ENCODE results near the gene CA7.
A peak's percentile ranks its signal among the peaks of the same experiment; 100 is the strongest.

The CA7 gene

DNA sequence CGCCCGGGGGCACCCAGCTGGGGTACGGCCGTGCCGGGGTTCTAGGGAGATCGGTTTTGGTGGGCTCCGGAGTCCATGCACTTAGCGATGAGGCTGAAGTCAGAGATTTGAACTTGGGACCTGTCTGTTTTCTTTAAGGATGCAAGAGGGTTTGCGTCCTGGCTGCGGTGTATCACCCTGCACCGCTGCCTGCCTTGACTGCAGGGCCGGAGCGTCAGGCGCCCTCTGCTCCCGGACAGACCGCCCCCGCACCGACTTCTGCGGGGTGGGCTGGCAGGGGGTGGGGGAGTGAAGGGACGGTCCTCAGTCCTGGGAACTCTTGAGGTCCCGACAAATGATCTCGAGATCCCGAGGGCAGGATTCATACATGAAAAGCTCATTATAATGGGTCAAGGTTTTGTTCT lies 36.8 kb downstream of the CA7 start (continued):
- TF ChIP-seq, protein P1, sequence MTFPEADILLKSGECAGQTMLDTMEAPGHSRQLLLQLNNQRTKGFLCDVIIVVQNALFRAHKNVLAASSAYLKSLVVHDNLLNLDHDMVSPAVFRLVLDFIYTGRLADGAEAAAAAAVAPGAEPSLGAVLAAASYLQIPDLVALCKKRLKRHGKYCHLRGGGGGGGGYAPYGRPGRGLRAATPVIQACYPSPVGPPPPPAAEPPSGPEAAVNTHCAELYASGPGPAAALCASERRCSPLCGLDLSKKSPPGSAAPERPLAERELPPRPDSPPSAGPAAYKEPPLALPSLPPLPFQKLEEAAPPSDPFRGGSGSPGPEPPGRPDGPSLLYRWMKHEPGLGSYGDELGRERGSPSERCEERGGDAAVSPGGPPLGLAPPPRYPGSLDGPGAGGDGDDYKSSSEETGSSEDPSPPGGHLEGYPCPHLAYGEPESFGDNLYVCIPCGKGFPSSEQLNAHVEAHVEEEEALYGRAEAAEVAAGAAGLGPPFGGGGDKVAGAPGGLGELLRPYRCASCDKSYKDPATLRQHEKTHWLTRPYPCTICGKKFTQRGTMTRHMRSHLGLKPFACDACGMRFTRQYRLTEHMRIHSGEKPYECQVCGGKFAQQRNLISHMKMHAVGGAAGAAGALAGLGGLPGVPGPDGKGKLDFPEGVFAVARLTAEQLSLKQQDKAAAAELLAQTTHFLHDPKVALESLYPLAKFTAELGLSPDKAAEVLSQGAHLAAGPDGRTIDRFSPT (tag by site-specific recombination; IDR thresholded peaks at IDR 0.05): no peak
- TF ChIP-seq SP2 (tag by site-specific recombination; IDR thresholded peaks at IDR 0.05) (peak; percentile 1; the same call in 1 of the 2 replicates), ZNF621 (tag by site-specific recombination; IDR thresholded peaks at IDR 0.05) (no peak), KLF1 (tag by site-specific recombination; IDR thresholded peaks at IDR 0.05) (no peak), ZNF248 (tag by site-specific recombination; IDR thresholded peaks at IDR 0.05) (no peak), GLIS2 (tag by site-specific recombination; IDR thresholded peaks at IDR 0.05) (0 out of 2 replicates have a peak, but pooled peaks have one; percentile 12), ZNF629 (tag by site-specific recombination; IDR thresholded peaks at IDR 0.05) (no peak)
- TF ChIP-seq, protein P2, sequence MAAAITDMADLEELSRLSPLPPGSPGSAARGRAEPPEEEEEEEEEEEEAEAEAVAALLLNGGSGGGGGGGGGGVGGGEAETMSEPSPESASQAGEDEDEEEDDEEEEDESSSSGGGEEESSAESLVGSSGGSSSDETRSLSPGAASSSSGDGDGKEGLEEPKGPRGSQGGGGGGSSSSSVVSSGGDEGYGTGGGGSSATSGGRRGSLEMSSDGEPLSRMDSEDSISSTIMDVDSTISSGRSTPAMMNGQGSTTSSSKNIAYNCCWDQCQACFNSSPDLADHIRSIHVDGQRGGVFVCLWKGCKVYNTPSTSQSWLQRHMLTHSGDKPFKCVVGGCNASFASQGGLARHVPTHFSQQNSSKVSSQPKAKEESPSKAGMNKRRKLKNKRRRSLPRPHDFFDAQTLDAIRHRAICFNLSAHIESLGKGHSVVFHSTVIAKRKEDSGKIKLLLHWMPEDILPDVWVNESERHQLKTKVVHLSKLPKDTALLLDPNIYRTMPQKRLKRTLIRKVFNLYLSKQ (tag by site-specific recombination; IDR thresholded peaks at IDR 0.05; ENCODE audit: borderline replicate concordance): no peak
- TF ChIP-seq, protein P3, sequence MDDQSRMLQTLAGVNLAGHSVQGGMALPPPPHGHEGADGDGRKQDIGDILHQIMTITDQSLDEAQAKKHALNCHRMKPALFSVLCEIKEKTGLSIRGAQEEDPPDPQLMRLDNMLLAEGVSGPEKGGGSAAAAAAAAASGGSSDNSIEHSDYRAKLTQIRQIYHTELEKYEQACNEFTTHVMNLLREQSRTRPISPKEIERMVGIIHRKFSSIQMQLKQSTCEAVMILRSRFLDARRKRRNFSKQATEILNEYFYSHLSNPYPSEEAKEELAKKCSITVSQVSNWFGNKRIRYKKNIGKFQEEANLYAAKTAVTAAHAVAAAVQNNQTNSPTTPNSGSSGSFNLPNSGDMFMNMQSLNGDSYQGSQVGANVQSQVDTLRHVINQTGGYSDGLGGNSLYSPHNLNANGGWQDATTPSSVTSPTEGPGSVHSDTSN (CRISPR knock-in tag; IDR thresholded peaks at IDR 0.05): no peak

DNA sequence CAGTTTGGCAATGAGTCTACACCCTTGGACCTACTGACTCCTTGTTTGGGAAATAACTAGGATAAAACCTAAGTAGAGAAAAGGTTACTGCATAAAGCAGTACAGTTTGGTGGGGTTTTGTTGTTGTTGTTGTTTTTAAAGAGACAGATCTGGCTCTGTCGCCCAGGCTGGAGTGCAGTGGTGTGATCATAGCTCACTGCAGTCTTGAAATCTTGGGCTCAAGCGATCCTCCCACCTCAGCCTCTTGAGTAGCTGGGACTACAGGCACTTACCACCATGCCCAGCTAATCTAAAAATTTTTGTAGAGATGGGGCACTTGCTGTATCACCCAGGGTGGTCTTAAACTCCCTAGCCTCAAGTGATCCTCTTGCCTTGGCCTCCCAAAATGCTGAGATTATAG lies 37.3 kb downstream of the CA7 start:
- Histone ChIP-seq H3K4me3 (ENCODE audit: low read depth, low read length) (no peak overlapping the region; the same call in 1 of the 2 replicates), H3K4me1 (ENCODE audit: control insufficient read depth, insufficient read depth, low read length) (0 out of 2 replicates have a peak, but pooled peaks cover under 1% of the 10 kb centered on the region), H3K36me3 (ENCODE audit: control insufficient read depth in 2 of 2, insufficient read depth in 1 of 2, low read length in 2 of 2) (peaks cover 4 to 25% of the 10 kb centered on the region in 2 experiments; a peak in 2 of 3 replicates), H3K27ac (ENCODE audit: extremely low read depth, low read depth, low read length) (no peak overlapping the region), H3K9me3 (ENCODE audit: control insufficient read depth, insufficient read depth, low read depth, low read length) (no peaks in the 10 kb centered on the region)
- TF ChIP-seq ZNF10 (tag by site-specific recombination; IDR thresholded peaks at IDR 0.05) (no peak), MZF1 (tag by site-specific recombination; IDR thresholded peaks at IDR 0.05; ENCODE audit: borderline replicate concordance) (no peak)
- POLR2A ChIA-PET: interaction anchor here (0.8 to 2.3 kb wide), 5 partner anchors 11 to 56 kb away, joined by 4 to 9 read pairs (median 5); partner anchors contain the start of gene NAE1
- CTCF ChIA-PET: interaction anchor here (0.7 to 2.4 kb wide), 10 partner anchors 9 to 474 kb away, joined by 3 to 16 read pairs (median 4); partner anchors contain the start of gene NAE1

DNA sequence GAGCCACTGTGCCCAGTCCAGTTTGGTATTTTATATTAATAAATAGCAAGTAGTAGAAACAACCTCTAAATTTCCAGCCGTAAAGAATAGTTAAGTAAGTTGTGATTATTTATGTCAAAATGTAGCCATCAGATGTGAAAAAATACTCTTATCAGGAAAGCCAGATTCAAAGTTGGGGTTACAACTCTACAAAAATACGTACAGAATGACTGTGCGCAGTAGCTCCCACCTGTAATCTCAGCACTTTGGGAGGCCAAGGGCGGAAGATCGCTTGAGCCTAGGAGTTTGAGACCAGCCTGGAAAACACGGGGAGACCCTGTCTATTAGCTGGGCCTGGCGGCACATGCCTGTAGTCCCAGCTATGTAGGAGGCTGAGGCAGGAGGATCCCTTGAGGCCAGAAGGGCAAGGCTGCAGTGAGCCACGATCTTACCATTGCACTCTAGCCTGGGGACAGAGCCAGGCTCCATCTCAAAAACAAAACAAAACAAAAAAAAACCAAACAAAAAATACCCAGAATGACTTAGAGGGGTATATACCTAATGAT lies 37.8 kb downstream of the CA7 start:
- Histone ChIP-seq H3K9me3 (ENCODE audit: control insufficient read depth, insufficient read depth, low read depth, low read length) (no peaks in the 10 kb centered on the region), H3K4me1 (ENCODE audit: control insufficient read depth, insufficient read depth, low read length) (peaks cover 5% of the 10 kb centered on the region), H3K4me3 (ENCODE audit: low read depth, low read length) (no peak overlapping the region), H3K36me3 (ENCODE audit: control insufficient read depth in 2 of 2, insufficient read depth in 1 of 2, low read length in 2 of 2) (peaks cover 4 to 30% of the 10 kb centered on the region in 2 experiments; a peak in 2 of 3 replicates), H3K27ac (ENCODE audit: extremely low read depth, low read depth, low read length) (no peak overlapping the region)
- ChIA-PET CTCF (interaction anchor here (0.6 to 2.4 kb wide), 12 partner anchors 8 to 478 kb away, joined by 3 to 16 read pairs (median 4); partner anchors contain the start of gene NAE1), POLR2A (interaction anchor here (2.3 kb wide), 1 partner anchor 18 kb away, joined by 8 read pairs; no protein-coding TSS in a partner anchor)
- TF ChIP-seq, protein P4, sequence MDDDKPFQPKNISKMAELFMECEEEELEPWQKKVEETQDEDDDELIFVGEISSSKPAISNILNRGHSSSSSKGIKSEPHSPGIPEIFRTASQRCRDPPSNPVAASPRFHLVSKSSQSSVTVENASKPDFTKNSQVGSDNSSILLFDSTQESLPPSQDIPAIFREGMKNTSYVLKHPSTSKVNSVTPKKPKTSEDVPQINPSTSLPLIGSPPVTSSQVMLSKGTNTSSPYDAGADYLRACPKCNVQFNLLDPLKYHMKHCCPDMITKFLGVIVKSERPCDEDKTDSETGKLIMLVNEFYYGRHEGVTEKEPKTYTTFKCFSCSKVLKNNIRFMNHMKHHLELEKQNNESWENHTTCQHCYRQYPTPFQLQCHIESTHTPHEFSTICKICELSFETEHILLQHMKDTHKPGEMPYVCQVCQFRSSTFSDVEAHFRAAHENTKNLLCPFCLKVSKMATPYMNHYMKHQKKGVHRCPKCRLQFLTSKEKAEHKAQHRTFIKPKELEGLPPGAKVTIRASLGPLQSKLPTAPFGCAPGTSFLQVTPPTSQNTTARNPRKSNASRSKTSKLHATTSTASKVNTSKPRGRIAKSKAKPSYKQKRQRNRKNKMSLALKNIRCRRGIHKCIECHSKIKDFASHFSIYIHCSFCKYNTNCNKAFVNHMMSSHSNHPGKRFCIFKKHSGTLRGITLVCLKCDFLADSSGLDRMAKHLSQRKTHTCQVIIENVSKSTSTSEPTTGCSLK (tag by site-specific recombination; IDR thresholded peaks at IDR 0.05): no peak
- TF ChIP-seq ZNF792 (tag by site-specific recombination; IDR thresholded peaks at IDR 0.05) (no peak), ZNF24 (tag by site-specific recombination; IDR thresholded peaks at IDR 0.05) (no peak), ZNF132 (tag by site-specific recombination; IDR thresholded peaks at IDR 0.05; ENCODE audit: borderline replicate concordance) (no peak), ZFP41 (tag by site-specific recombination; IDR thresholded peaks at IDR 0.05; ENCODE audit: borderline replicate concordance) (no peak), ZNF169 (tag by site-specific recombination; IDR thresholded peaks at IDR 0.05) (no peak), ZNF776 (tag by site-specific recombination; IDR thresholded peaks at IDR 0.05; ENCODE audit: borderline replicate concordance) (no peak), ZNF138 (tag by site-specific recombination; IDR thresholded peaks at IDR 0.05; ENCODE audit: borderline replicate concordance) (no peak), ZNF175 (tag by site-specific recombination; IDR thresholded peaks at IDR 0.05) (no peak), ZBTB7A (tag by site-specific recombination; IDR thresholded peaks at IDR 0.05; ENCODE audit: low read depth) (no peak), ZNF335 (tag by site-specific recombination; conservative IDR thresholded peaks at IDR 0.05) (no peak), ZBTB21 (tag by site-specific recombination; IDR thresholded peaks at IDR 0.05) (no peak), ZNF600 (tag by site-specific recombination; IDR thresholded peaks at IDR 0.05) (no peak), YY2 (tag by site-specific recombination; IDR thresholded peaks at IDR 0.05) (no peak)
- TF ChIP-seq, protein P2 (tag by site-specific recombination; IDR thresholded peaks at IDR 0.05; ENCODE audit: borderline replicate concordance): no peak

Measured in HEK293 (cell line).